ENCODE data around the gene EPB41L2.
"Not testable (repeated sequence)": the region's sequence is repeated elsewhere in the genome, so short reads cannot be mapped to it uniquely, and the experiment has no call there.

EPB41L2 gene

DNA sequence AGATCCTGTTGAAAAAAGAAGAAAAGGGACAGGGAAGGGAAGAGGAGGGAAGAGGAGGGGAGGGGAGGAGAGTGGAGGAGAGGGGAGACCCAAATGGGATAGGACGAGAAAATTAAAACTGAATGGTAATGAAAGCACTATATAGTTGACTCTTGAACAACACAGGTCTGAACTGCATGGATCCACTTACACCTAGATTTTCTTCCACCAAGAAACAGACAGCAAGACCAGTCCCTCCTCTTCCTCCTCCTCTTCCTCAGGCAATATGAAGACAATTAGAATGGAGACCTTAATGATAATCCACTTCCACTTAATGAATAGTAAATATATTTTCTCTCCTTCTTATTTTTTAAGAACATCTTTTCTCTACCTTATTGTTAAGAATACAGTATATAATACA is 113.5 kb downstream of the EPB41L2 start:
- DNase-seq, result no peak

DNA sequence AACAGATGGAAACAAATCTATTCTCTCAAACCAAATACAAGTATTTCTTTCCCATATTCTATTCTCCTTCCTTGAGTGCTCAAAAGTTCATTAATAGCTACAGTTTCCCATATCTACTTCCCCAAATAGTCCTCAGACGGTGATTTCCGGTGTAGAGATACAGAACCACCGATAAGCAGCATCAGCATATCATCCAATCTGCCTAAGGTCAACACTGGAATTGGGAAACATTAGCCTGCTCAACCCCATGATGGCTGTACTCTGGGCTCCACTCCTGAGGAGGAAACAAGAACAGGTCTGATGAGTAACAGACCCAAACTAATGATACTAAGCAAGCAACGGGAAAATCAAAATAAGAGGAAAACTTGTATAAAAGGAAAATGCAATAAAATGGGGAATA is 115.6 kb downstream of the EPB41L2 start:
- no peak for DNase-seq

DNA sequence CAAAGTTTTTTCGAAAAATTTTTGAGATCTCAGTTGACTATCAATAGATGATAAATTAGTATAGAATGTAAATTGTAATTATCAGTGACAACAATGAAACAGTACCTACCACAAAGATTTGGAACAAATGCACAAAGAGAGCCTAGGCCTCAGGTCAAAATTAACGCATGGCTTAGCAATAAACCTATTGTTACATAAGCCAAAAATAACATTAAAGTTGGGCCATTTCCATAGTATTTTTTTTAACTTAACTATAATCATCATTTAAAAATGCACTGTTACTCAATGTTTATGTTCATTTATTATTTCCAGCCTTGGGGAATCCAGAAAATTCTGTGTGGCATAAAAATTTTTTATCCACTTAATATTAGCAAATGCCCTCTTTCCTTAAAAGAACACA is 117.0 kb downstream of the EPB41L2 start:
- DNase-seq, result no peak

DNA sequence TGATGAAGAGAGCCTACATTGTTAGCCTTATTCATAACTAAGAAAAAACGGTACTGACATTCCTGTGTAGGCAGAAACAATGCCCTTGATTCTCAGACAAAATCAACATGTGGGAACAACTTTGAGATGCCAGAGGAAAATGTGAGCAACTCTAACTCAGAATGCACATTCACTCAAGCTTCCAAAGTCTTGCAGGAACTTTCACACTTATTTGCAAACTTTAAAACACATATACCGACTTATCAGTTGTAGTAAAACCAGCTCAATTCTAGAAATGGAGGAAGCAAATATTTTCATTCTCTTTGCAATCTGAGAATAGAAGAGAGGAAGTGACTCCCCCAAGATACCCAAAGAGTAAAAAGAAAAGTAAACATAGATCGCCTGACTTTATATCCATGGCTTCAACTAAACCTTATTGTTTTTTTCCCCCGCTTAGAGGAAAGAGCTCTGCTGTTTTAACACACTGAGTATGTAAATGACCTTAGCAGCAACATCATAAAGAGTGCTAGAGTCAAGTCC is 117.6 kb downstream of the EPB41L2 start:
- no peak for DNase-seq

DNA sequence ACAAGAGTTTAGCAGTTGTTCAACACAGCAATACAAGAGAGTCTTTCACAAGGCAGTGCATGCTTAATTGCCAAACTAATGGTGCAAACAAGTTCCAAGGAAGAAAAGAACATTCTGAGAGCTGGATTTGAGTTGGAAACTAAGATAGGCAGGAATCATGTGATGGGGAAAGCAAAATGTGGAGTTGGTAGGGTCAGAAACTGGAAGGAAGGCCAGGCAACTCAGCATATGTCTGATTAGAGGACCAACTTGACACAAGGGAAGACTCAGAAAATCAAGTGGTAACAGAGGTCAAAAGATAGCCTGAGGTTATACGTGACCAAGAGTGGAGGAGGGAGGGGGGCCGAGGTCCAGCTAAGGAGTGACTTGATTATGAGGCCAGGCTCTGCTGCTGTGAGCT is 118.6 kb downstream of the EPB41L2 start:
- DNase-seq, result peak in 7 of 56 donors; percentile 23 to 46 (median 27)

DNA sequence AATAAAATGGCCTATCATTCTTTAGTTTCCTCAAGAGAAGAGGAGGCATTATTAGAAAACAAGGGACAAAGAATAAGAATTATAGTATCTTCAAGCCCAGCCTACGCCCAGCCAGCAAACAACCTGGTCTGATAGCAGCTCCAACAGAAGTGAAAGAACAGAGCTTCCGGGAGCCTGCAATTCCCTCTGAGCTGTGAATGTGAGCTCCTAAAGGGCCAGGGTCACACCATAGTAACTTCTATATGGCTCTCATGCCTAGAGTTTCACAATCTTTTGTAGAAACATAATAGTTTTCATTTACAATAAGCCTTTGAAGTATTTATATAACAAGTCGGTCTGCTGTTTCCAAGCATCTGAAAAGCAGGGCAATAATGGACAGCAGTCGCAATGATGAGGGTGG is 119.3 kb downstream of the EPB41L2 start:
- DNase-seq, result peak in 2 of 56 donors; percentile 13 to 28

DNA sequence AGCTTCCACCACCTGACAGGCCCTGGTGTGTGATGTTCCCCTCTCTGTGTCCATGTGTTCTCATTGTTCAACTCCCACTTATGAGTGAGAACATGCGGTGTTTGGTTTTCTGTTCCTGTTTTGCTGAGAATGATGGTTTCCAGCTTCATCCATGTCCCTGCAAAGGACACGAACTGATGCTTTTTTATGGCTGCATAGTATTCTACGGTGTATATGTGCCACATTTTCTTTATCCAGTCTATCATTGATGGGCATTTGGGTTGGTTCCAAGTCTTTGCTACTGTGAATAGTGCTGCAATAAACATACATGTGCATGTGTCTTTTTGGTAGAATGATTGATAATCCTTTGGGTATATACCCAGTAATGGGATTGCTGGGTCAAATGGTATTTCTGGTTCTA is 120.3 kb downstream of the EPB41L2 start:
- not testable (repeated sequence) for DNase-seq

DNA sequence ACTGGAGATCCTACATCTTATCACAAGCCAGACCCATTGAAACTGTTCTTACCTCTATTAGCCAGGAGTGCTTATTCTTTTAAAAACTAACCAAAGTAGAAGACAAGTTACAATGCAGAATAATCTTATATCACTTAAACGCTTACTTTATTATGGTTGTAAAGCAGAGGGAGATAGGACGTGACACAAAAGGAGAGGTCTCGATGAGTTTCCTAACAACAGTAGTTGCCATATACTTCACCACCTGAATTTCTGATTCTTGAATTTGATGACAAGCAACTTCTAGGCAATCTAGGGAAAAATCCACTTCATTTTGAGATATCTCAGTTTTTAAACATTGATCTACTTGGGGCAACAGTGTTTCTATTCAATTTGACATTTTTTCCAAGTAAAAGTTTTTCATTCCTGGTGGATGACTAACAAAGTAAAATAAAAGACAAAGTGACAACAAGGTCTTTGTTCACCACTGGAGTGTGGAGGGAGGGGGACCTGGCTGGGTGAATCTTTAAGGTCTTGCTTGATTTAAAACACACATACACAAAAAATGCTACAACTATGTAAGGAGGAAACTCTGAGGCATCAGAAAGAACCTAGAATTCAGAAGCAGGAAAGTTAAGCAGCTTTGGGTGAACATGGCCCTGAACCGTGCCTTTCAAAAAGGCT is 125.0 kb downstream of the EPB41L2 start:
- peak in 1 of 56 donors; percentile 23 for DNase-seq

DNA sequence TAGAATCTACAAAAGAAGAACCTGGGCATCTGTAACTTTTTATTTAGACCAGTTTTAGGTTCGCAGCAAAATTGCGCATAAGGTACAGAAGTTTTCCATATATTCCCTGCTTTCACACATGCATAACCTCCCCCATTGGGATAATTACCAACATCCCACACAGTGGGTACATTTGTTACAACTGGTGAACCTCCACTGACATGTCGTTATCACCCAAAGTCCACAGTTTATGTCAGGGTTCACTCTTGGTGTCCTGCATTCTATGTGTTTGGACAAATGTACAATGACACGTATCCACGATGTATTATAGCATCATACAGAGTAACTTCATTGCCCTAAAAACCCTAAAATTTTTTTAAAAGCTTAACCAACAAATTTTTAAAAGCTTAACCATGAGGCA is 126.1 kb downstream of the EPB41L2 start:
- DNase-seq, result no peak

DNA sequence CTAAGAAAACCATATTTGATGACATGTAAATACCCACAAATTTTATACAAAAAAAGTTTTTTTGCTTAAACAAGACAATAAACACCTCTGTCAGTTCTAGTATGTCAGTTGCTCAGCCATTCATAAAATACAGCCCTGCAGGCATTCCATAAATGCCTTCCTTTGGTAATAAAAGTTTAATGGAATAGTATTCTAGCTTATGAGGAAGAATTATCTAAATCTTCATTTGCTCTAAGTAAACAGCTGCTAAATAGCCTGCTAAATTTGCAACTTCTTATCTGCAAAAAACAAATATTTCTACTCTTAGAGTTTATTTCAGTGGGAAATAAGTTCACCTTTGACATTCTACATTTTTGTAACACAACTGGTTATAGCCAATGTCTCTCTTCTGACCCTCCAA is 127.1 kb downstream of the EPB41L2 start:
- no peak for DNase-seq

DNA sequence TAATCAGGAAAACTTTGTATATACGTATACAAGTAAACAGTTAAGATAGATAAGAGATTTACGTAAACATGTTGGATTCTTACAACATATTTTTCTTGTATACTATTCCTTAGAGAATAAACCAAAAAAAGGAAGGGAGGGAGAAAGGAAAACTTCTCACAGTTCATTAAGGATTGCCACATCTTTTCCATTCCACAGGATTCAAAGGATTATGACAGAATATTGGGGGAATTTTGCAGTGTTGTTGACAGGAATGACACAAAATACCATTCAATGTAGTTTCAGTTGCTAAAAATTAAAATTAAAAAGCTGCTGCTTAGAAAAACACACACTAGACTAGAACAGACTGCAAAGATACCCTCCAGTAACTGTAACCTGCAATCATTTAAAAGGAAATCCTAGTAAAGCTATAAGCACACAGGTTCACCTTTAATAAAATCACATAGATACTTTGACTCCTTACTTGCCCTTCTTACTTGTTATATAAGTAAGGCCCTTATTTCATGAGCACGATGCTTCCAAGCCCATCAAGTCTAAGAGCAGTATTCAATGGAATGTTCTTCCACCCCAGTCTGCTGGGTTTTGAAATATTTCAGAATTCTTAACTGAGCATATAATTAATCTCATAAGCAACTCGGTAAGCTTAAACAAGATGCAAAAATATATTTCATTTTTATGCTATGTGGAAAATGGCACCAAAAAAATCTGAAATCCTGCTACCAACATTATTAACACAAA is 128.0 kb downstream of the EPB41L2 start:
- no peak for DNase-seq

DNA sequence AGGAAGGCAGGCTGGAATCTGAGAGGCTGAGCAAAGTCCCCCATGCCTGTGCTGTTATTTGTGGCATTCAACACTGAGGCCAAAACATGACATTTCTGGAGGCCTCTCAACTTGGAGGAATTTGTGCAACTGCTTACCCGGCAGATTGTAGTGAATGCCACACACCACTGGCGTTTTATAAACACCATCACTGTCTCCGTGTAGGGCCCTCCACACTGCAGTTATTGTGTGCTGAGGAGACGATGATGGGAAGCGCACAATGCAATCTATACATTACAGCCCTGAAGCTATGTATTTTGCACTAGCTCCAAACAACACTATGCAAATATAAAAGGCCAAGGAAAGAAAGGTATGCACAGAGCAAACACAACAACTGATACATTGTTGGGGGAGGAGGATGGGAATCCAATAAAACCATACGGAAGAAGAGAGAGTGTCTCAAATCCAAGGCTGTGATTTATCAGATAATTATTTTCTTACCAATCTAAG is 129.3 kb downstream of the EPB41L2 start:
- DNase-seq, result peak in 20 of 56 donors; percentile 10 to 58 (median 31)

DNA sequence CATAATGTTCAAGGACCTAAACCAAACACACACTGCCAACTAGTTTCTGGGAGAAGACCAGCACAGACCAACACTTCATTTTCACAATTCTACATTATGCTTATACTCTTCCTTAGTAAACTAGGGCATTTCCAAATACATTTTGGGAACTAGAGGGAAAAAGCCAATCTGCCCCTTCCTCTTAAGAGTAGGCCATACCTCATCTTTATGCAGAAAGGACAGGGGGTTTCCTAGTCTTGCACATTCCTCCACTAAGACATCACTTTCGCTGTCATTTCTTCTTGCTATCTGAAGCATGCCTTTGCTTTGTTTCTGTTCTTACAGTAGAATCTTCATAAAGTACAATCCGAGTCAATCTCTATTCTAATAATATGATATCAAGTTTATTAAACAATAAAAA is 130.1 kb downstream of the EPB41L2 start:
- DNase-seq, result no peak

DNA sequence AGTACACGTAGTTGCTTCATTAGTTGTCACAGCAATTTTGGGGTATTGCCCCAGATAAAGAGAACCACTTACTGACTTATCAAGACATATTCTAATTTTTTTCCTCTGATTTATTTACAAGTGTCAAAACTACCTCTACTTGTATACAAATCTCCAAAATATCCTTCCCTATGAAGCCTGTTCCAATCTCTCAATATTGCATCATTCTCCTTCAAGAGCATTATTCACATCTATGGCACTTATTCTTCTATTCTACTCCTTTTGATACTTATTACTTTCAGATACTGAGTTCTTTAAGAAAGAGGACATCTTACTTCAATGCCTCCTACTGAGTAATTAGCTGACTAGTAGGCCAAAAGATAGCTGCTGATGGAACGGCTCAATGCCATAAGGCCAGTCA is 130.6 kb downstream of the EPB41L2 start:
- no peak for DNase-seq

DNA sequence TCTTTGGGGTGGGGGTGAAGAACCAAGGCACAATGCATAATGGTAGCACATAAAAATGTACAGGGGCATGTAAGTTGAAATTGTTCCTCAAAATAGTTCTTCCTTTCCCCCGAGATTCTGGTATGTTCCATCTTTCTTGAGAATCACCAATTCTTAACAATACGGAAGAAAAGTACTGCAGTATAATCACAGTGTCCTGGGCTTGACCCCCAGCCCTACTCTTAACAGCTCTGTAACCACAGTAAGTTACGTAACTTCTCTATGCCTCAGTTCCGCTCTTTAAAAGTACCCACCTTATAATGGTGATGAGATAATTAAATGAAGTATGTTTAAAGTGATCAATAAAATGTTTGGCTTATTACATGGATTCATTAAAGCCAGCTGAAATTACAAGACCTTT is 131.4 kb downstream of the EPB41L2 start:
- no peak for DNase-seq

DNA sequence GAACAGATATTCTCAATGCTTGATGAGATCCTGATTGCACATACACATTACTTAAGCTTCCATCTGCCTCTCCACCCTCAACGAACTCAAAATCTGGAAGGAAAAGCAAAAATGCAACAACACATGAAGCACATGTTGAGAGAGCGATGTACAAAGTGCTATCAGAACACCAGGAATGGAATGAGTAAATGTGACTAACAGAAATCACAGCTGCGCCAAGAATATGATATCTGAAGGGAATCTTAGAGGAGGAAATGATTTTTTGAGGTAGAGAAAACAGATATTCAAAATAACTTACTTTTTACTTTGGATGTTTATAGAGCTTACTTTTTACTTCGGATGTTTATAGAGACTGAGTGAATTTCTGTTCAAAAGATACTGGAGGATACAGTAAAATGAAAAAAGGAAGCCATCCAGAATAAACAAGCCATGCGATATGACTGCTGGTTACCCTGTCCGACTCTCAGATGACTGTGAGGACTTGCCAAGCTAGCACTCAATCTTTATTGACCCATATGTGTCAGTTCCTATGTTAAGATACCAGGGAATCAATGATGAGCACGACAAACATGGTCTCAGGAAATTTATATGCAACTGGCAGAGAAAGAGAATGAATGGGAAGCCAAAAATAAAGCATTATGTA is 133.9 kb downstream of the EPB41L2 start:
- DNase-seq, result no peak

DNA sequence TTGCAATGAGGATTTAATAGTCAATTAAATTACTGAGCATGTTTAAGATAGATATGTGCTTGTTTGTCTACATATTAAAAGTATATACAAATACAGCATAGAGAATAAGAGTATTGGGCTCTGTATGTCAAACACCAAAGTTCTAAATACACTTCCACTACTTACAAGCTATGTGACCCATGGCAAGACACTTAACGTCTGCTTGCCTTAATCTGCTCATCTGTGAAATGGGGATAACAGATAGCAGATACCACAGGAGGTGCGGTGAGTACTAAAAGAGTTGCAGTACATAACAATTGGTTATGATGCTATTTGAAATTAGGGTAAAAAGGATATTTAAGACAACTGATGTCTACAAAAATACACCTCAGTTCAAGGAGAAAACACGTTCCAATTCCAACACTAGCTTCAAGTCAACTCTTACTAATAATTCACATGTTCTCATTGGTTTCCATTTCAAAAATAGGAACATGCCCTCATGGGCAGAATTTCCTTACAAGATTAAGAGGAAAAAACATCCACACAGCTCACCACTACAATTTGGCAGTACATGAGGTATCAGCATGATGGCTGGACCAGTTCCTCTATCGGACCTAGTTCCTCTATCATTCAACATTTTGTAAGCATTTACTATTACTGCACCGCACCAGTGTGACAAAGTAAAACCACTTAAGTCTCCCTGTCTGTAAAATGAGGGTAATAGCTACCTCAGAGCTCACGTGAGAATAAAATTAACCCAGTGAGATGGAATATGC is 134.7 kb downstream of the EPB41L2 start:
- DNase-seq, result peak in 1 of 56 donors; percentile 13

DNA sequence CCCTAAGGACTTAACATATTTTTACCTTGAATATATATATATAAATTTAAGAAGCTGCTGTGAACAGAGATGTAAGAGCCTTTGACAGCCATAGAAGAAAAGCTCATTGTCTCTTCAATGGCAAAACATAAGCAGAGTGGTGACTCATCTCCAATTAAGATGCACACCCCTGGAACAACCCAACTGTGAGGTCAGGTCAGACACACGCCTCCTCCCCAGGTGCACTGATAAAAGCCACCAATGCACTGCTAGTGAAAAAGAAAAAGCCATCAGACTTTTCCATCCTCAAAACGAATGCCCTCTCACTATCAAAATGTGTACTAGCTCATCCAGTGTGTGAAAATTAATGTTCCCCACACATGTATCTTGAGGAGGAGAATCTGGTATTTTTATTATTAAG is 135.7 kb downstream of the EPB41L2 start:
- DNase-seq, result peak in 1 of 56 donors; percentile 14

DNA sequence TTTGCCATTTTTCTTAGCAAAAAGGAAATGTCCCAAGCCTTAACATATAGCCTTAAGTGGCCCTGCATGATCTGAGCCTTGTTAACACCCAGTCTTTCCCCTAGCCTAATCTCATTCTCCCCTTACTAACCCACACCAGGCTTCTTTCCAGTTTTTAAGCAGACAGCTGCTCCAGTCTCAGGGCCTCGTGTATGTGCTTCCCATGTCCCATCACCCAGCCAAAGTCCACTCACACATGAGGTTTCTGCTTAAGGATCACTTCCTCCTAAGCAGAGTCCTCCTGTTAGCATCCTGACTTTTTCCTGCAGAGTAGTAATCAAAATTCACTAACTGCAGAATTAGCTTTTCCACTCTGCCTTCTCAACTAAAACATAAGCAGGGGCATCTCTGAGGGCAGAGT is 139.7 kb downstream of the EPB41L2 start:
- DNase-seq, result no peak

DNA sequence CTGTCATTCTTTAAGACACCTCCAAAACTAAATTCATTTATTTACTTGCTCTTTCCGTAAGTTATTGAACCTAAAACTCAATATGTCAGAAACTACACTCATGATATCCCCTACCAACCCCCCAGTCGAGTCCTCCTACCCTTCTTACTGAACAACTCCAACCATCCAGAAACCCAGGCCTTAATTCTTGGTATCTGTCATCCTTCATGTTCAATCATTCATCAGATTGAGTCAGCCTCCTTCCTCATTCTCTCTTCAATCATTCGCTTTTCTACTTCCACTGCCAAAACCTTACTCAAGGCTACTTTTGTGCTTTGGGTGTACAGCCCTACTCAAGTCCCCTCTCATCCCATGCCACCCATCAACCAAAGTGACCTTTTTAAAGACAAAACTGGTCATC is 140.1 kb downstream of the EPB41L2 start:
- no peak for DNase-seq

DNA sequence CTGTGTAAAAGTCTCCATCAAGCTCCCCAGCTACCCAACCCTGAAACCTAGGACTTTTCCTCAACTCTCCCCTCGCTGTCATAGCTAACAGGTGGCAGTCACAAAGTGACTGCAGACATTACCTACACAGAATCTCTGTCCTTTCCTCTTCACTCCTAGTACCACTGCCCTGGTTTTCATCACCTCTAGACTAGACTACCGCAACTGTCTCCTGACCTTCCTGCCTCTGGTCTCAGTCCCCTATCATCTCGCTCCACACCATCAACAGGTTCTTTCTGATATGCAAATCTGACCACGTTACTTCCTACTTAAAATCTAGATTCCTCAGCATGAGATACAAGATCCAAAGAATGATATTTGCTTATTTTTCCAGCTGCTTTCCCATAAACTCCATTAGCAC is 142.1 kb downstream of the EPB41L2 start:
- DNase-seq, result no peak

DNA sequence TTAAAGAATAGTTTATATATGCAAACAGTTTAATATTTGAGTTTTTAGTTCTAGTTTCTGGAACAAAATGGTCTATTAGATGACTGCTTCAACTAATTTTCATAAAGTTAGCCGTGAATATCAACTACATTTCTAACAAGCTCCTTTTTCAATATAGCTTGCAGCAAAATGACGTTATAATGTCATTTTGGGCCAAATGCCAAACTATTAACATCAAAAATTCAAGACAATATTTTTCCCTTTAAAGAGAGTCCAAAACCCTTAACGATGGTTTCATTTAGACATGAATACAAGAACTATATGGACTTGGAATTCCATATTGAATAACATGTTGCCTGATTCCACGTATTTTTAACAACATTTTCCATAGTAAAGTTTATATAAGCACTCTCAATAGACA is 144.9 kb downstream of the EPB41L2 start:
- DNase-seq, result no peak
